ENCODE data around the gene STK10.

DNA sequence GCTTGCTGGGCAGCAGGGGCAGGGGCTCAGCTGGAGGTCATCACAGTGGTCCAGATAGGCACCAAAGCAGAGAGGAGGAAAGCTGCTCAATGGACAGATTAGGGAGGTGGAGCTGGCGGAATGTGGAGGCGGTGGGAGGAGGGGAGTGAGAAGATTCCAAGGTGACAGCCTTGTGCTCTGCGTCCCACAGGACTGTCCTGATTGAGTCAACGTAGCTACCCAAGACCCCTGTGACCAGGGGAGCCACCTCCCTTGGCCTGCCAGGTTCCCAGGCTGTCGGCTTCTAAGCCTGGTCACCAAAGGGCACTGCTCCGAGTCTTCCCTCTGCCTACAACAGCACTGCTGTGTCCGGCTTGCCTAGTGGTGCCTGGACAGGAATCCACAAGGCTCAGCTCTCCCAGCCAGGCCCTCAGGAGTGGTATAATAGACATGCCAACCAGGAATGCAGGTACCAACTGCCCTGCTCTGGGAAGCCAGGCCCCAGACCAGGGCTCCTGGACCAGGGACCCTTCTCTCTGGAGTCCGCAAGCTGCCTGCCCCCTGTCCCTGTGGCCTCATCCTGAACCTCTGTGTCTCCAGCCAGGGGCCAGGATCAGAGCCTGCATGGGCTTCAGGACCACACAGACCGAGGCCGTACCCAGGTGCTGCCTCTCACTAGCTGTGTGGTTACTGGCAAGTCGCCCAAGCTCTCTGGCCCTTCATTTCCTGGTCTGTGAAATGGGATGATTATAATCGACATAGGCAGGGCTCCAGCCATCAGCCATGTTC, 67.9 kb downstream of the STK10 start:
- TF ChIP-seq, protein P1, sequence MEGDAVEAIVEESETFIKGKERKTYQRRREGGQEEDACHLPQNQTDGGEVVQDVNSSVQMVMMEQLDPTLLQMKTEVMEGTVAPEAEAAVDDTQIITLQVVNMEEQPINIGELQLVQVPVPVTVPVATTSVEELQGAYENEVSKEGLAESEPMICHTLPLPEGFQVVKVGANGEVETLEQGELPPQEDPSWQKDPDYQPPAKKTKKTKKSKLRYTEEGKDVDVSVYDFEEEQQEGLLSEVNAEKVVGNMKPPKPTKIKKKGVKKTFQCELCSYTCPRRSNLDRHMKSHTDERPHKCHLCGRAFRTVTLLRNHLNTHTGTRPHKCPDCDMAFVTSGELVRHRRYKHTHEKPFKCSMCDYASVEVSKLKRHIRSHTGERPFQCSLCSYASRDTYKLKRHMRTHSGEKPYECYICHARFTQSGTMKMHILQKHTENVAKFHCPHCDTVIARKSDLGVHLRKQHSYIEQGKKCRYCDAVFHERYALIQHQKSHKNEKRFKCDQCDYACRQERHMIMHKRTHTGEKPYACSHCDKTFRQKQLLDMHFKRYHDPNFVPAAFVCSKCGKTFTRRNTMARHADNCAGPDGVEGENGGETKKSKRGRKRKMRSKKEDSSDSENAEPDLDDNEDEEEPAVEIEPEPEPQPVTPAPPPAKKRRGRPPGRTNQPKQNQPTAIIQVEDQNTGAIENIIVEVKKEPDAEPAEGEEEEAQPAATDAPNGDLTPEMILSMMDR (IDR thresholded peaks at IDR 0.05), result no peak
- TF ChIP-seq POLR2A (IDR thresholded peaks at IDR 0.05), result no peak
